ENCODE results near the gene EML4. TPM values are rescaled to one million over a fixed set of nuclear protein-coding genes. Genes with fewer than 3 reads are reported as not detected.

The EML4 gene
- total RNA-seq, 1 experiment from 2014 or later = 38.3 TPM

GRCh38 chr2:42193722-42194187 is 24.6 kb downstream of the EML4 start:
- DNase-seq (peak; percentile 54), ATAC-seq (peak; percentile 75)
- ChIA-PET POLR2A (ENCODE audit: unreplicated experiment) (interaction anchor here (0.6 kb wide), 1 partner anchor 1033 kb away, joined by 4 read pairs; the partner anchor contains the start of gene ZFP36L2), CTCF (no interaction called here)
- peak overlapping the region; percentile 63 for H3K27ac ChIP-seq (ENCODE audit: low read length)
- H3K9me3 ChIP-seq (ENCODE audit: low read length) = no peaks in the 10 kb centered on the region
- no peak overlapping the region for H3K4me3 ChIP-seq (ENCODE audit: low read length)
- H3K9ac ChIP-seq (ENCODE audit: low read length) = no peak overlapping the region
- no peak for TF ChIP-seq EZH2 (IDR thresholded peaks at IDR 0.05; ENCODE audit: low read length, unreplicated experiment)
- no peak for TF ChIP-seq EZH2phosphoT487 (IDR thresholded peaks at IDR 0.05; ENCODE audit: borderline replicate concordance, low read length)
- no peak for TF ChIP-seq CTCF (conservative IDR thresholded peaks at IDR 0.05; ENCODE audit: low read depth, low read length)
- peaks cover 40% of the 10 kb centered on the region for H3K4me1 ChIP-seq (ENCODE audit: insufficient read depth, low read length)
- H4K20me1 ChIP-seq (ENCODE audit: low read length) = peaks cover 13% of the 10 kb centered on the region; the same call in 1 of the 2 replicates
- H3K4me2 ChIP-seq (ENCODE audit: low read length) = peak overlapping the region; percentile 59
- peaks cover 73% of the 10 kb centered on the region for H3K79me2 ChIP-seq (ENCODE audit: low read length)
- no peak overlapping the region for H2AFZ ChIP-seq (ENCODE audit: low read length)
- no peaks in the 10 kb centered on the region for H3K27me3 ChIP-seq (ENCODE audit: low read length)
- no peaks in the 10 kb centered on the region for H3K9me2 ChIP-seq (replicated peaks; ENCODE audit: low read length)
- intact Hi-C loops (cut with micrococcal nuclease) = loop anchor here (2.0 to 5.0 kb wide), 2 partner anchors 44 to 75 kb away; no protein-coding TSS in a partner anchor
- no peaks in the 10 kb centered on the region for H3F3A ChIP-seq (ENCODE audit: low read length, unreplicated experiment)
- BruUV-seq (replicated peaks) = no TSS peak
- H3K36me3 ChIP-seq (ENCODE audit: low read depth, low read length) = no peaks in the 10 kb centered on the region; the same call in 1 of the 2 replicates

- H3K4me2 ChIP-seq (ENCODE audit: low read length) = no peak overlapping the region
- no peak for ATAC-seq
- H2AFZ ChIP-seq (ENCODE audit: low read length) = no peak overlapping the region
- H3K4me1 ChIP-seq (ENCODE audit: insufficient read depth, low read length) = peaks cover 40% of the 10 kb centered on the region
- H3K27ac ChIP-seq (ENCODE audit: low read length) = no peak overlapping the region
- H3K36me3 ChIP-seq (ENCODE audit: low read depth, low read length) = no peaks in the 10 kb centered on the region; the same call in 1 of the 2 replicates
- H3K27me3 ChIP-seq (ENCODE audit: low read length) = no peaks in the 10 kb centered on the region
- no peaks in the 10 kb centered on the region for H3F3A ChIP-seq (ENCODE audit: low read length, unreplicated experiment)
- intact Hi-C loops (cut with micrococcal nuclease) = loop anchor here (2.0 to 5.0 kb wide), 2 partner anchors 43 to 76 kb away; no protein-coding TSS in a partner anchor
- peaks cover 13% of the 10 kb centered on the region; the same call in 1 of the 2 replicates for H4K20me1 ChIP-seq (ENCODE audit: low read length)
- no TSS peak for BruUV-seq (replicated peaks)
- H3K9me2 ChIP-seq (replicated peaks; ENCODE audit: low read length) = no peaks in the 10 kb centered on the region
- TF ChIP-seq EZH2 (IDR thresholded peaks at IDR 0.05; ENCODE audit: low read length, unreplicated experiment) = no peak
- TF ChIP-seq EZH2phosphoT487 (IDR thresholded peaks at IDR 0.05; ENCODE audit: borderline replicate concordance, low read length) = no peak
- TF ChIP-seq CTCF (conservative IDR thresholded peaks at IDR 0.05; ENCODE audit: low read depth, low read length) = no peak
- H3K9ac ChIP-seq (ENCODE audit: low read length) = no peak overlapping the region
- H3K9me3 ChIP-seq (ENCODE audit: low read length) = no peaks in the 10 kb centered on the region
- H3K4me3 ChIP-seq (ENCODE audit: low read length) = no peak overlapping the region
- POLR2A ChIA-PET (ENCODE audit: unreplicated experiment) = no interaction called here
- peaks cover 74% of the 10 kb centered on the region for H3K79me2 ChIP-seq (ENCODE audit: low read length)
- DNase-seq = no peak
- CTCF ChIA-PET = no interaction called here
These were observed 25.3 kb downstream of the EML4 start for GRCh38 chr2:42194428-42194827.

GRCh38 chr2:42195559-42195958 is 26.4 kb downstream of the EML4 start:
- POLR2A ChIA-PET (ENCODE audit: unreplicated experiment) = no interaction called here
- no peaks in the 10 kb centered on the region for H3F3A ChIP-seq (ENCODE audit: low read length, unreplicated experiment)
- H3K36me3 ChIP-seq (ENCODE audit: low read depth, low read length) = no peaks in the 10 kb centered on the region; the same call in 1 of the 2 replicates
- H3K4me2 ChIP-seq (ENCODE audit: low read length) = peak overlapping the region; percentile 61
- no peaks in the 10 kb centered on the region for H3K9me3 ChIP-seq (ENCODE audit: low read length)
- peaks cover 73% of the 10 kb centered on the region for H3K79me2 ChIP-seq (ENCODE audit: low read length)
- H2AFZ ChIP-seq (ENCODE audit: low read length) = no peak overlapping the region
- peak; percentile 92 for DNase-seq
- TF ChIP-seq CTCF (conservative IDR thresholded peaks at IDR 0.05; ENCODE audit: low read depth, low read length) (no peak), EZH2phosphoT487 (IDR thresholded peaks at IDR 0.05; ENCODE audit: borderline replicate concordance, low read length) (no peak), EZH2 (IDR thresholded peaks at IDR 0.05; ENCODE audit: low read length, unreplicated experiment) (no peak)
- CTCF ChIA-PET = interaction anchor here (1.0 kb wide), 1 partner anchor 63 kb away, joined by 3 read pairs; no protein-coding TSS in a partner anchor
- H3K4me1 ChIP-seq (ENCODE audit: insufficient read depth, low read length) = peaks cover 40% of the 10 kb centered on the region
- H4K20me1 ChIP-seq (ENCODE audit: low read length) = peaks cover 10% of the 10 kb centered on the region; the same call in 1 of the 2 replicates
- no peaks in the 10 kb centered on the region for H3K27me3 ChIP-seq (ENCODE audit: low read length)
- no TSS peak for BruUV-seq (replicated peaks)
- ATAC-seq = no peak
- intact Hi-C loops (cut with micrococcal nuclease) = loop anchor here (1.0 to 5.0 kb wide), 4 partner anchors 27 to 333 kb away; no protein-coding TSS in a partner anchor
- peak overlapping the region; percentile 10 for H3K27ac ChIP-seq (ENCODE audit: low read length)
- no peaks in the 10 kb centered on the region for H3K9me2 ChIP-seq (replicated peaks; ENCODE audit: low read length)
- no peak overlapping the region for H3K4me3 ChIP-seq (ENCODE audit: low read length)
- H3K9ac ChIP-seq (ENCODE audit: low read length) = no peak overlapping the region
